CD14-positive monocyte (primary cell): Measurements from ENCODE around the gene DOCK4. TPM values are rescaled to one million over a fixed set of nuclear protein-coding genes. Genes with fewer than 3 reads are reported as not detected.
A peak's percentile ranks its signal among the peaks of the same experiment; 100 is the strongest.

ENCODE experiments used
- DNase-seq, 3 donors: peaks; one replicate each; pipeline ENCODE4 v3.0.0-alpha.2; 2011 to 2022
- H2AFZ ChIP-seq: 2 replicates; pipeline ENCODE4 v1.6.0; 2012; ENCODE audit warnings: mild to moderate bottlenecking, low read depth, low read length, inconsistent platforms; ENCODE audit not compliant: insufficient read depth, poor library complexity, severe bottlenecking
- H3K27ac ChIP-seq, 2 donors: 1 replicate in 1 of 2; 2 replicates in 1 of 2; pipeline ENCODE4 v1.5.1; 2012 to 2013; ENCODE audit warnings: low read length in 2 of 2, control low read depth in 1 of 2, inconsistent platforms in 1 of 2, low read depth in 1 of 2, mild to moderate bottlenecking in 1 of 2
- H3K27me3 ChIP-seq, 2 donors: one replicate each; pipeline versions ENCODE4 v1.6.0 to v1.6.1; 2011 to 2013; ENCODE audit warnings: low read length in 2 of 2; ENCODE audit not compliant: control insufficient read depth in 2 of 2, insufficient read depth in 2 of 2
- H3K36me3 ChIP-seq, 2 donors: replicated peaks in 1 of 2; 1 replicate in 1 of 2; 2 replicates in 1 of 2; pipeline versions ENCODE4 v1.5.1 to v1.6.1; 2012 to 2013; ENCODE audit warnings: low read length in 2 of 2, control low read depth in 1 of 2, inconsistent platforms in 1 of 2, mild to moderate bottlenecking in 1 of 2; ENCODE audit not compliant: insufficient read depth in 2 of 2, control insufficient read depth in 1 of 2
- H3K4me1 ChIP-seq, 2 donors: 1 replicate in 1 of 2; 2 replicates in 1 of 2; pipeline versions ENCODE4 v1.5.1 to v1.6.1; 2012 to 2013; ENCODE audit warnings: low read length in 2 of 2, control low read depth in 1 of 2, inconsistent platforms in 1 of 2, mild to moderate bottlenecking in 1 of 2, moderate library complexity in 1 of 2; ENCODE audit not compliant: insufficient read depth in 2 of 2, control insufficient read depth in 1 of 2
- H3K4me2 ChIP-seq: replicated peaks from 2 replicates; pipeline ENCODE3; 2012; ENCODE audit warnings: low read length, moderate library complexity, mild to moderate bottlenecking; ENCODE audit not compliant: poor library complexity, severe bottlenecking; ENCODE audit errors: extremely low read depth
- H3K4me3 ChIP-seq, 3 experiments: fragments of 200-600 bp in 1 of 3; sonication (generic) in 1 of 3; replicated peaks in 1 of 3; 1 replicate in 2 of 3; 2 replicates in 1 of 3; pipeline ENCODE4 v1.5.1; 2011 to 2013; ENCODE audit warnings: low read length in 3 of 3, mild to moderate bottlenecking in 3 of 3, control low read depth in 2 of 3, low read depth in 2 of 3, inconsistent platforms in 1 of 3, moderate library complexity in 1 of 3
- H3K79me2 ChIP-seq: 2 replicates; pipeline ENCODE4 v1.6.0; 2012; ENCODE audit warnings: mild to moderate bottlenecking, control low read depth, inconsistent platforms, low read length, moderate library complexity; ENCODE audit not compliant: insufficient read depth
- H3K9ac ChIP-seq: 2 replicates; pipeline ENCODE4 v1.6.0; 2017; ENCODE audit warnings: low read length, mild to moderate bottlenecking; ENCODE audit not compliant: insufficient read depth, poor library complexity, severe bottlenecking
- H3K9me3 ChIP-seq, 2 donors: replicated peaks in 1 of 2; 1 replicate in 1 of 2; 2 replicates in 1 of 2; pipeline versions ENCODE4 v1.5.1 to v1.6.1; 2012 to 2013; ENCODE audit warnings: low read length in 2 of 2, control low read depth in 1 of 2; ENCODE audit not compliant: control insufficient read depth in 1 of 2, insufficient read depth in 1 of 2
- H4K20me1 ChIP-seq: 2 replicates; pipeline ENCODE4 v1.6.0; 2012; ENCODE audit warnings: mild to moderate bottlenecking, low read length, control low read depth, moderate library complexity; ENCODE audit not compliant: insufficient read depth
- H3K27ac Mint-ChIP-seq, 7 donors: one replicate each; pipeline ENCODE4 v1.8.0; 2020; ENCODE audit warnings: mild to moderate bottlenecking in 7 of 7, mixed read lengths in 7 of 7, moderate library complexity in 6 of 7, inconsistent platforms in 2 of 7
- H3K27me3 Mint-ChIP-seq, 3 donors: one replicate each; pipeline ENCODE4 v1.8.0; 2021 to 2022; ENCODE audit warnings: low read depth in 3 of 3, mild to moderate bottlenecking in 3 of 3, mixed read lengths in 3 of 3, moderate library complexity in 3 of 3, inconsistent platforms in 1 of 3
- H3K36me3 Mint-ChIP-seq, 2 donors: one replicate each; pipeline ENCODE4 v1.8.0; 2020; ENCODE audit warnings: mixed read lengths in 2 of 2, inconsistent platforms in 1 of 2, mild to moderate bottlenecking in 1 of 2
- H3K4me1 Mint-ChIP-seq: one replicate; pipeline ENCODE4 v1.8.0; 2020; ENCODE audit warnings: mild to moderate bottlenecking, mixed read lengths
- H3K4me3 Mint-ChIP-seq, 2 donors: one replicate each; pipeline ENCODE4 v1.8.0; 2020; ENCODE audit warnings: mild to moderate bottlenecking in 2 of 2, mixed read lengths in 2 of 2, moderate library complexity in 1 of 2
- H3K9me3 Mint-ChIP-seq, 7 donors: one replicate each; pipeline ENCODE4 v1.8.0; 2020 to 2022; ENCODE audit warnings: mixed read lengths in 7 of 7, mild to moderate bottlenecking in 6 of 7, moderate library complexity in 6 of 7, inconsistent platforms in 2 of 7
- CTCF ChIP-seq: fragments of 200-600 bp; IDR thresholded peaks from one replicate; pipeline ENCODE4 v1.8.0; 2022; ENCODE audit warnings: antibody characterized with exemption, mild to moderate bottlenecking
- WGBS: methylation state at CpG from one replicate; pipeline ENCODE4 v1.1.5; 2013; ENCODE audit warnings: missing lambda C conversion rate; ENCODE audit not compliant: insufficient coverage; 5-methylcytosine and 5-hydroxymethylcytosine counted together
- intact Hi-C, 2 donors: fragments of 100-400 bp; cut with micrococcal nuclease; formaldehyde crosslinking; loops; one replicate each; pipeline versions ENCODE4 v1.15.0 to v1.15.1; 2023
- polyA plus RNA-seq, 3 donors: library from polyadenylated mRNA; depleted of rRNA in 1 of 3; unstranded in 2 of 3; stranded (reverse) in 1 of 3; fragments of 300-500 nt in 2 of 3; fragments of >200 nt in 1 of 3; fragmentation: Illumina TruSeq in 2 of 3; gene quantifications; 1 replicate in 2 of 3; 2 replicates in 1 of 3; pipeline ENCODE4 v1.2.3, GENCODE V29; 2012 to 2021

DOCK4 gene
- polyA plus RNA-seq, 3 donors = 1.3 to 5.0 (median 2.7) TPM

- Mint-ChIP-seq H3K4me3 (no peak overlapping the region), H3K27ac (peak overlapping the region in 1 of 7 donors; percentile 66), H3K27me3 (peaks cover 0 to 3% (median 2%) of the 10 kb centered on the region in 3 donors), H3K9me3 (no peaks in the 10 kb centered on the region), H3K4me1 (no peaks in the 10 kb centered on the region), H3K36me3 (no peaks in the 10 kb centered on the region)
- intact Hi-C loops = no loop called here
- WGBS = no CpG with 5 or more reads among the region's 4 CpGs
- H4K20me1 ChIP-seq = no peaks in the 10 kb centered on the region
- no peak for DNase-seq
- no peaks in the 10 kb centered on the region for H3K79me2 ChIP-seq
- no peaks in the 10 kb centered on the region for H3K36me3 ChIP-seq
- H3K27ac ChIP-seq = no peak overlapping the region
- H3K4me1 ChIP-seq = no peaks in the 10 kb centered on the region
- no peaks in the 10 kb centered on the region for H3K9me3 ChIP-seq
- no peak overlapping the region for H3K4me2 ChIP-seq
- H3K27me3 ChIP-seq = no peaks in the 10 kb centered on the region
- H3K9ac ChIP-seq = no peak overlapping the region
- no peak overlapping the region for H3K4me3 ChIP-seq
- no peak overlapping the region for H2AFZ ChIP-seq
- TF ChIP-seq CTCF = no peak
Observed at GRCh38 chr7:111734954-111735660, 471.1 kb downstream of the DOCK4 start.

DNA sequence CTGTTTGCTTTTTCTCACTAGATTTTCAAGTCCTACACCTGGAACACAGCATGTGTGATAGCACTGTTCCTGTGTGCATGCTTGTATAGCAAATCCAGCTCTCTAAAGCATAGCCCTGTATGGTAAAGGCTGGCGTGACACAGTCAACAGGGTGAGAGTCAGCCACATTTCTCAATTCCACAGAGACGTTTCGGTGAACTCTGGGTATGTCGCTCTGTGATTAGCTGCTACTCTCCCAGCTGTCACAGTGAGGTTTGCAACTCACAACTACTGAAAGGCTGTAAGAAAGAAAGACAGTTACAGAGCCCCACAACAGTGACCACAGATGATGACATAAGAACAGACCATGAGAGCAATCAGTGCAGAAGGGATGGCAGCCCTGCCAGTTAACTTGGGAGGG, 473.3 kb downstream of the DOCK4 start:
- no peaks in the 10 kb centered on the region for H3K36me3 ChIP-seq
- no peak overlapping the region for H3K4me2 ChIP-seq
- H3K36me3 Mint-ChIP-seq = no peaks in the 10 kb centered on the region
- intact Hi-C loops = no loop called here
- no peaks in the 10 kb centered on the region for H3K9me3 ChIP-seq
- H3K27me3 Mint-ChIP-seq = peaks cover 0 to 5% (median 2%) of the 10 kb centered on the region in 3 donors
- WGBS = 70% methylated on average over 2 of the region's 4 CpGs
- TF ChIP-seq CTCF = no peak
- H3K9me3 Mint-ChIP-seq = peaks cover 0 to 1% (median 0%) of the 10 kb centered on the region in 7 donors
- no peaks in the 10 kb centered on the region for H3K4me1 ChIP-seq
- no peak overlapping the region for H3K4me3 Mint-ChIP-seq
- H3K79me2 ChIP-seq = no peaks in the 10 kb centered on the region
- no peak overlapping the region for H3K9ac ChIP-seq
- no peak overlapping the region for H3K27ac Mint-ChIP-seq
- no peak overlapping the region for H3K4me3 ChIP-seq
- H2AFZ ChIP-seq = no peak overlapping the region
- H3K4me1 Mint-ChIP-seq = no peaks in the 10 kb centered on the region
- H3K27me3 ChIP-seq = no peaks in the 10 kb centered on the region
- DNase-seq = no peak
- no peaks in the 10 kb centered on the region for H4K20me1 ChIP-seq
- no peak overlapping the region for H3K27ac ChIP-seq
